Measurements from ENCODE around the gene ICAM2.

ICAM2 gene

GRCh38 chr17:64004903-64005733, 15.3 kb downstream of the ICAM2 start:
- Histone ChIP-seq H3K27me3 (ENCODE audit: control insufficient read depth in 1 of 2, insufficient read depth in 2 of 2, low read length in 2 of 2) (no peaks in the 10 kb centered on the region), H3K9ac (ENCODE audit: low read depth in 1 of 2, low read length in 2 of 2) (peak overlapping the region; percentile 28 to 33), H3K4me1 (ENCODE audit: control insufficient read depth in 1 of 2, insufficient read depth in 2 of 2, low read length in 2 of 2) (peaks cover 19 to 41% of the 10 kb centered on the region in 2 donors), H3K27ac (ENCODE audit: low read depth, low read length) (no peak overlapping the region), H3K9me3 (ENCODE audit: control insufficient read depth in 1 of 2, low read length in 2 of 2) (no peaks in the 10 kb centered on the region), H3K36me3 (ENCODE audit: control insufficient read depth in 1 of 2, insufficient read depth in 2 of 2, low read length in 2 of 2) (peaks cover 0 to 3% of the 10 kb centered on the region in 2 donors), H3K4me3 (ENCODE audit: low read depth in 1 of 2, low read length in 2 of 2) (no peak overlapping the region)

GRCh38 chr17:64004218-64004770, 16.1 kb downstream of the ICAM2 start:
- no peak overlapping the region for H3K4me3 ChIP-seq (ENCODE audit: low read depth in 1 of 2, low read length in 2 of 2)
- peaks cover 0 to 6% of the 10 kb centered on the region in 2 donors for H3K27me3 ChIP-seq (ENCODE audit: control insufficient read depth in 1 of 2, insufficient read depth in 2 of 2, low read length in 2 of 2)
- no peak overlapping the region for H3K27ac ChIP-seq (ENCODE audit: low read depth, low read length)
- no peak overlapping the region for H3K9ac ChIP-seq (ENCODE audit: low read depth in 1 of 2, low read length in 2 of 2)
- H3K4me1 ChIP-seq (ENCODE audit: control insufficient read depth in 1 of 2, insufficient read depth in 2 of 2, low read length in 2 of 2), result peaks cover 23 to 42% of the 10 kb centered on the region in 2 donors
- H3K36me3 ChIP-seq (ENCODE audit: control insufficient read depth in 1 of 2, insufficient read depth in 2 of 2, low read length in 2 of 2), result peaks cover 0 to 3% of the 10 kb centered on the region in 2 donors
- H3K9me3 ChIP-seq (ENCODE audit: control insufficient read depth in 1 of 2, low read length in 2 of 2), result no peaks in the 10 kb centered on the region

- Histone ChIP-seq H3K27ac (ENCODE audit: low read depth, low read length) (no peak overlapping the region), H3K9ac (ENCODE audit: low read depth in 1 of 2, low read length in 2 of 2) (no peak overlapping the region), H3K4me1 (ENCODE audit: control insufficient read depth in 1 of 2, insufficient read depth in 2 of 2, low read length in 2 of 2) (peaks cover 23 to 43% of the 10 kb centered on the region in 2 donors), H3K27me3 (ENCODE audit: control insufficient read depth in 1 of 2, insufficient read depth in 2 of 2, low read length in 2 of 2) (peaks cover 0 to 9% of the 10 kb centered on the region in 2 donors), H3K36me3 (ENCODE audit: control insufficient read depth in 1 of 2, insufficient read depth in 2 of 2, low read length in 2 of 2) (peaks cover 0 to 3% of the 10 kb centered on the region in 2 donors), H3K4me3 (ENCODE audit: low read depth in 1 of 2, low read length in 2 of 2) (no peak overlapping the region), H3K9me3 (ENCODE audit: control insufficient read depth in 1 of 2, low read length in 2 of 2) (no peaks in the 10 kb centered on the region)
Observed at GRCh38 chr17:64003526-64004121, 16.8 kb downstream of the ICAM2 start.

- Histone ChIP-seq H3K9me3 (ENCODE audit: control insufficient read depth in 1 of 2, low read length in 2 of 2) (no peaks in the 10 kb centered on the region), H3K27ac (ENCODE audit: low read depth, low read length) (no peak overlapping the region), H3K4me3 (ENCODE audit: low read depth in 1 of 2, low read length in 2 of 2) (no peak overlapping the region), H3K27me3 (ENCODE audit: control insufficient read depth in 1 of 2, insufficient read depth in 2 of 2, low read length in 2 of 2) (peaks cover 4 to 9% of the 10 kb centered on the region in 2 donors), H3K9ac (ENCODE audit: low read depth in 1 of 2, low read length in 2 of 2) (no peak overlapping the region), H3K36me3 (ENCODE audit: control insufficient read depth in 1 of 2, insufficient read depth in 2 of 2, low read length in 2 of 2) (peaks cover 0 to 3% of the 10 kb centered on the region in 2 donors), H3K4me1 (ENCODE audit: control insufficient read depth in 1 of 2, insufficient read depth in 2 of 2, low read length in 2 of 2) (peaks cover 21 to 41% of the 10 kb centered on the region in 2 donors)
Observed at GRCh38 chr17:64002658-64003525, 17.5 kb downstream of the ICAM2 start.

GRCh38 chr17:64001763-64002529, 18.5 kb downstream of the ICAM2 start:
- H3K36me3 ChIP-seq (ENCODE audit: control insufficient read depth in 1 of 2, insufficient read depth in 2 of 2, low read length in 2 of 2), result peaks cover 0 to 3% of the 10 kb centered on the region in 2 donors
- no peak overlapping the region for H3K4me3 ChIP-seq (ENCODE audit: low read depth in 1 of 2, low read length in 2 of 2)
- H3K27me3 ChIP-seq (ENCODE audit: control insufficient read depth in 1 of 2, insufficient read depth in 2 of 2, low read length in 2 of 2), result peaks cover 9 to 14% of the 10 kb centered on the region in 2 donors
- no peak overlapping the region for H3K27ac ChIP-seq (ENCODE audit: low read depth, low read length)
- H3K9me3 ChIP-seq (ENCODE audit: control insufficient read depth in 1 of 2, low read length in 2 of 2), result no peaks in the 10 kb centered on the region
- H3K4me1 ChIP-seq (ENCODE audit: control insufficient read depth in 1 of 2, insufficient read depth in 2 of 2, low read length in 2 of 2), result peaks cover 16 to 35% of the 10 kb centered on the region in 2 donors
- no peak overlapping the region for H3K9ac ChIP-seq (ENCODE audit: low read depth in 1 of 2, low read length in 2 of 2)

- Histone ChIP-seq H3K36me3 (ENCODE audit: control insufficient read depth in 1 of 2, insufficient read depth in 2 of 2, low read length in 2 of 2) (peaks cover 0 to 3% of the 10 kb centered on the region in 2 donors), H3K4me1 (ENCODE audit: control insufficient read depth in 1 of 2, insufficient read depth in 2 of 2, low read length in 2 of 2) (peaks cover 10 to 28% of the 10 kb centered on the region in 2 donors), H3K27me3 (ENCODE audit: control insufficient read depth in 1 of 2, insufficient read depth in 2 of 2, low read length in 2 of 2) (peaks cover 9 to 18% of the 10 kb centered on the region in 2 donors), H3K9ac (ENCODE audit: low read depth in 1 of 2, low read length in 2 of 2) (no peak overlapping the region), H3K4me3 (ENCODE audit: low read depth in 1 of 2, low read length in 2 of 2) (no peak overlapping the region), H3K27ac (ENCODE audit: low read depth, low read length) (no peak overlapping the region), H3K9me3 (ENCODE audit: control insufficient read depth in 1 of 2, low read length in 2 of 2) (no peaks in the 10 kb centered on the region)
Observed at GRCh38 chr17:64001091-64001579, 19.3 kb downstream of the ICAM2 start.

GRCh38 chr17:63999680-64000531, 20.5 kb downstream of the ICAM2 start:
- Histone ChIP-seq H3K4me1 (ENCODE audit: control insufficient read depth in 1 of 2, insufficient read depth in 2 of 2, low read length in 2 of 2) (peaks cover 4 to 21% of the 10 kb centered on the region in 2 donors), H3K9me3 (ENCODE audit: control insufficient read depth in 1 of 2, low read length in 2 of 2) (no peaks in the 10 kb centered on the region), H3K9ac (ENCODE audit: low read depth in 1 of 2, low read length in 2 of 2) (no peak overlapping the region), H3K27me3 (ENCODE audit: control insufficient read depth in 1 of 2, insufficient read depth in 2 of 2, low read length in 2 of 2) (peaks cover 9 to 18% of the 10 kb centered on the region in 2 donors), H3K27ac (ENCODE audit: low read depth, low read length) (no peak overlapping the region), H3K36me3 (ENCODE audit: control insufficient read depth in 1 of 2, insufficient read depth in 2 of 2, low read length in 2 of 2) (peaks cover 0 to 3% of the 10 kb centered on the region in 2 donors), H3K4me3 (ENCODE audit: low read depth in 1 of 2, low read length in 2 of 2) (no peak overlapping the region)

GRCh38 chr17:63998721-63999679, 21.4 kb downstream of the ICAM2 start:
- no peak overlapping the region for H3K9ac ChIP-seq (ENCODE audit: low read depth in 1 of 2, low read length in 2 of 2)

More at GRCh38 chr17:63998721-63999679, 21.4 kb downstream of the ICAM2 start:
- H3K4me1 ChIP-seq (ENCODE audit: control insufficient read depth in 1 of 2, insufficient read depth in 2 of 2, low read length in 2 of 2), result peaks cover 4 to 21% of the 10 kb centered on the region in 2 donors
- peaks cover 9 to 18% of the 10 kb centered on the region in 2 donors for H3K27me3 ChIP-seq (ENCODE audit: control insufficient read depth in 1 of 2, insufficient read depth in 2 of 2, low read length in 2 of 2)
- H3K9me3 ChIP-seq (ENCODE audit: control insufficient read depth in 1 of 2, low read length in 2 of 2), result no peaks in the 10 kb centered on the region
- H3K27ac ChIP-seq (ENCODE audit: low read depth, low read length), result no peak overlapping the region
- peak overlapping the region; percentile 73 to 82 for H3K4me3 ChIP-seq (ENCODE audit: low read depth in 1 of 2, low read length in 2 of 2)
- H3K36me3 ChIP-seq (ENCODE audit: control insufficient read depth in 1 of 2, insufficient read depth in 2 of 2, low read length in 2 of 2), result peaks cover 0 to 3% of the 10 kb centered on the region in 2 donors
